A549 treated with GW870086 at 1 μM for 4 hours (cell line): ENCODE results near the gene CUTC. TPM values are rescaled to one million over a fixed set of nuclear protein-coding genes. Genes with fewer than 3 reads are reported as not detected.

ENCODE experiments used
- total RNA-seq: library from RNA; stranded (reverse); fragments of 200-300 nt; extraction: Qiagen RNA extraction; gene quantifications from 5 replicates; pipeline ENCODE4 v1.2.3, GENCODE V29; 2022; ENCODE audit warnings: low read depth

The CUTC gene, protein sequence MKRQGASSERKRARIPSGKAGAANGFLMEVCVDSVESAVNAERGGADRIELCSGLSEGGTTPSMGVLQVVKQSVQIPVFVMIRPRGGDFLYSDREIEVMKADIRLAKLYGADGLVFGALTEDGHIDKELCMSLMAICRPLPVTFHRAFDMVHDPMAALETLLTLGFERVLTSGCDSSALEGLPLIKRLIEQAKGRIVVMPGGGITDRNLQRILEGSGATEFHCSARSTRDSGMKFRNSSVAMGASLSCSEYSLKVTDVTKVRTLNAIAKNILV
- total RNA-seq, result 32.6 to 38.3 TPM (median 33.9 TPM) in 5 replicates

DNA sequence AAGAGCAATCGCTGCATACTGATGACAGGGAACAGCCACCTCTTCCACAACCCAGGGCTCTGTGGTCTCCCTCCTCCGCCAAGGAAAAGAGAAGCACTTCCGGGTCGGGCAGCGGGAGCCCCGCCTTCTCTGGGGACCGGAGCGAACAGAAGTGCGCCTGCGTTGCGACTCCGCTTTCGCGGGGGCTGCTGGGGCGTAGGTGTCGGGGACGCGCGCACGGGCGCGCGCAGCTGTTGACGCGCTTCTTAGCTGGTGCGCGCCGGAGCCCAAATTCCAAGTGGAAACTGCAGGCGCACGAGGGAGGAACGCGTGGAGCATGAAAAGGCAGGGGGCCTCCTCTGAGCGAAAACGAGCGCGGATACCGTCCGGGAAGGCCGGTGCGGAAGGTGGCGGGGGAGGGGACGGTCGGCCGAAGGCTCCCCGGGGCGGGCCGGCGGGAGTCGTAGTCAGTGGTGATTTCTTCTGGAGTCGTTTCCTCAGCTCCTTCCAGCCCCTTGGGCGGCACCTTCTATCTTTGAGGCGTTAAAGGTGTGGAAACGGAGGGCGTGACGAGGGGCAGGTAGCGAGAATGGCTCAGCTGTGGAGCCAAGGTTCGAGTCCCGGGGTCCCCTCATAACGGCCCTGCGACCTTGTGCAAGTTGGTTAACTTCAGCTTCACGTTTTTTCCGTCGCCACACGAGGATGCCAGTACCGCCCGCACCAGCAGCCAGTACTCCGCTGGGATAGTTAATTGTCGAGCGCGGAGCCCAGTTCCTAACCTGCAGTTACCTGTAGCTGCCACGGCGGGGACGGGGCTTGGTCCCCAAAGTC lies at the start of gene CUTC, which contains the start of gene COX15:
CUTC (plus strand) TSS at position 202 of the 810 bp plus-strand sequence; CDS start at position 317, 115 bp downstream.
COX15 (minus strand) TSS at position 95 of the 810 bp plus-strand sequence; CDS start at position 17, 78 bp downstream.

DNA sequence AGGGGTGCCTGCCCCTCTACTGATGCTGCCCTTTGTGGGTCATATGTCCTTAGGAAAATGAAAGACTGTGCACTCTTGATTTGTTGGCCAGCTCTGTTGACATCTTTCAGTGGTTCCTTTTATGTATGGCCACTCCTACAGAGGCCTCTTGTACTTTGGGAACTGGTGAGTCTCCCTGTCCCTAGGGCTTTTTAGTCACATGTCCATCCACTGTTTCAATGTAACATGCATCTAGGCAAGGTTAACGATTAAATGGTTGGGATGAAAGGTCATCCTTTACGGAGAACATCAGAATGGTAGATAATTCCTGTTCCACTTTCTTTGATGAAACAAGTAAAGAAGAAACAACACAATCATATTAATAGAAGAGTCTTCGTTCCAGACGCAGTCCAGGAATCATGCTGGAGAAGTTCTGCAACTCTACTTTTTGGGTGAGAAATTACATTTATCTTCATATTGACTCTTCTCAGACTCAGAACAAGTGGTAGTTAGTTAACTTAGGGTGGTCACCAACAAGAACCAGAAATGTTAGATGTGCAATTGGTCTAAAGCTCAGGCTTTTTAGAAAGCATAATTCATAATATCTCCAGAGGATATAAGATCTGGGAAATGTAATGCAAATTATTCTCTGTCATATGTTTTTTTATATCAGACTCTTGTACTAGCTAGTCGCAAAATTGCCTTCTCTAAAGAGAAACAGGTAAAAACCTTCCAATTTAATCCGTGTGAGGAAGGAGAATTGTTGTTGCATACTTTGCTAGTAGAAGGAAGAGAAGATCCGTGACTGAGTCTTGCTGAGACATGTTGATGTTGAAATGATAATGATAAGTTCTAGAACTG lies 50.6 kb downstream of the CUTC start, which contains the start of gene ABCC2:
ABCC2 (plus strand) TSS at position 194 of the 840 bp plus-strand sequence; CDS start at position 399, 205 bp downstream.

Other genes starting within 250 kb of the CUTC start
- 0.07 to 0.08 TPM (median 0.08 TPM) in 3 of 5 replicates, not detected in the others for gene NKX2-3, start 199.3 kb upstream of the CUTC start, total RNA-seq
- 21.8 to 27.2 TPM (median 25.5 TPM) in 5 replicates for gene SLC25A28, start 111.8 kb upstream of the CUTC start, total RNA-seq
- gene ENTPD7, start 72.7 kb upstream of the CUTC start, total RNA-seq, result 8.7 to 13.7 TPM (median 12.8 TPM) in 5 replicates
- 27.1 to 32.7 TPM (median 30.0 TPM) in 5 replicates for gene COX15, start 107 bp upstream of the CUTC start, total RNA-seq
- 126 to 164 TPM (median 138 TPM) in 5 replicates for gene ABCC2, start 50.4 kb downstream of the CUTC start, total RNA-seq